HepG2 (cell line): Measurements from ENCODE around the gene TARBP2. TPM values are rescaled to one million over a fixed set of nuclear protein-coding genes. Genes with fewer than 3 reads are reported as not detected.
A peak's percentile ranks its signal among the peaks of the same experiment; 100 is the strongest.

Experiments
- CHD4 ChIP-seq: fragments of 200-600 bp; sonication (generic); IDR thresholded peaks from 2 replicates; pipeline ENCODE4 v1.7.0; 2017; ENCODE audit warnings: mild to moderate bottlenecking, low read length, borderline replicate concordance
- DPF2 ChIP-seq: sonication (generic); formaldehyde crosslinking; IDR thresholded peaks from 2 replicates; pipeline ENCODE4 v1.4.0; 2020; ENCODE audit warnings: mild to moderate bottlenecking, low read depth, missing genetic modification reagents, borderline replicate concordance
- FOSL2 ChIP-seq: sonication (generic); formaldehyde crosslinking; IDR thresholded peaks from 2 replicates; pipeline ENCODE4 v1.4.0; 2020; ENCODE audit warnings: missing genetic modification reagents
- FOXP1 ChIP-seq, 2 experiments: fragments of 450-650 bp in 1 of 2; IDR thresholded peaks; 2 replicates each; pipeline ENCODE4 v1.6.1; 2017 to 2018; ENCODE audit warnings: antibody characterized with exemption in 1 of 2
- HDAC6 ChIP-seq: fragments of 200-600 bp; sonication (generic); IDR thresholded peaks from 2 replicates; pipeline ENCODE4 v1.7.0; 2017; ENCODE audit warnings: mild to moderate bottlenecking, antibody characterized with exemption, low read length, low read depth
- HIVEP1 ChIP-seq: sonication (generic); formaldehyde crosslinking; IDR thresholded peaks from 2 replicates; pipeline ENCODE4 v1.4.0; 2020; ENCODE audit warnings: mild to moderate bottlenecking, missing genetic modification reagents
- IRF9 ChIP-seq: sonication (generic); formaldehyde crosslinking; IDR thresholded peaks from 2 replicates; pipeline ENCODE4 v1.8.0; 2022; ENCODE audit warnings: missing genetic modification reagents, mild to moderate bottlenecking, borderline replicate concordance
- KDM4B ChIP-seq: sonication (generic); formaldehyde crosslinking; IDR thresholded peaks from 2 replicates; pipeline ENCODE4 v1.4.0; 2020; ENCODE audit warnings: missing genetic modification reagents
- RNF2 ChIP-seq: fragments of 450-650 bp; conservative IDR thresholded peaks from 2 replicates; pipeline ENCODE4 v1.6.1; 2016; ENCODE audit warnings: low read depth
- SP5 ChIP-seq: IDR thresholded peaks from 2 replicates; pipeline ENCODE4 v1.6.1; 2016; ENCODE audit warnings: low read depth, borderline replicate concordance
- ZMYM2 ChIP-seq: sonication (generic); formaldehyde crosslinking; IDR thresholded peaks from 2 replicates; pipeline ENCODE4 v1.8.0; 2022; ENCODE audit warnings: mild to moderate bottlenecking, missing genetic modification reagents
- ZMYM4 ChIP-seq: sonication (generic); formaldehyde crosslinking; IDR thresholded peaks from 2 replicates; pipeline ENCODE4 v1.8.1; 2023; ENCODE audit warnings: mild to moderate bottlenecking, missing genetic modification reagents
- ZNF274 ChIP-seq: sonication (generic); formaldehyde crosslinking; IDR thresholded peaks from 2 replicates; pipeline ENCODE4 v1.5.1; 2020; ENCODE audit warnings: mild to moderate bottlenecking, missing genetic modification reagents
- ZNF30 ChIP-seq: sonication (generic); formaldehyde crosslinking; IDR thresholded peaks from 2 replicates; pipeline ENCODE4 v1.5.0; 2020; ENCODE audit warnings: mild to moderate bottlenecking, missing genetic modification reagents
- ZNF335 ChIP-seq: sonication (generic); formaldehyde crosslinking; IDR thresholded peaks from 2 replicates; pipeline ENCODE4 v1.4.0; 2020; ENCODE audit warnings: missing genetic modification reagents
- ZNF572 ChIP-seq: sonication (generic); formaldehyde crosslinking; IDR thresholded peaks from 2 replicates; pipeline ENCODE4 v1.5.1; 2020; ENCODE audit warnings: mild to moderate bottlenecking, missing genetic modification reagents
- ZNF605 ChIP-seq: sonication (generic); formaldehyde crosslinking; IDR thresholded peaks from 2 replicates; pipeline ENCODE4 v1.8.0; 2022; ENCODE audit warnings: mild to moderate bottlenecking, missing genetic modification reagents
- polyA plus RNA-seq, 8 experiments: library from polyadenylated mRNA; depleted of rRNA in 3 of 8; stranded (reverse) in 7 of 8; unstranded in 1 of 8; fragments of >200 nt; fragmentation: Illumina TruSeq in 4 of 8; extraction: Trizol in 4 of 8; gene quantifications; 2 replicates each; pipeline versions ENCODE4 v1.2.1 to v1.2.3, GENCODE V29; 2011 to 2016; ENCODE audit warnings: low read depth in 4 of 8, missing spikeins in 1 of 8, mixed read lengths in 1 of 8; ENCODE audit not compliant: insufficient read depth in 1 of 8
- total RNA-seq, 5 experiments: library from RNA; depleted of rRNA; stranded (reverse); fragments of >200 nt; fragmentation: Illumina TruSeq; extraction: Trizol; gene quantifications; 2 replicates each; pipeline ENCODE4 v1.2.3, GENCODE V29; 2016; ENCODE audit warnings: low read depth in 1 of 5
- TF ChIP-seq, protein P1 (sequence below): sonication (generic); formaldehyde crosslinking; IDR thresholded peaks from 2 replicates; pipeline ENCODE4 v1.8.1; 2023; ENCODE audit warnings: missing genetic modification reagents, inconsistent platforms, borderline replicate concordance
- TF ChIP-seq, protein P2 (sequence below): IDR thresholded peaks from 2 replicates; pipeline ENCODE4 v1.6.1; 2016; ENCODE audit warnings: mild to moderate bottlenecking
- TF ChIP-seq, protein P3 (sequence below): sonication (generic); formaldehyde crosslinking; IDR thresholded peaks from 2 replicates; pipeline ENCODE4 v1.4.0; 2020; ENCODE audit warnings: mild to moderate bottlenecking, low read depth, missing genetic modification reagents
- TF ChIP-seq, protein P4 (sequence below): sonication (generic); formaldehyde crosslinking; IDR thresholded peaks from 2 replicates; pipeline ENCODE4 v1.4.0; 2020; ENCODE audit warnings: missing genetic modification reagents, borderline replicate concordance
- TF ChIP-seq, protein P5 (sequence below): sonication (generic); formaldehyde crosslinking; conservative IDR thresholded peaks from 2 replicates; pipeline ENCODE4 v1.5.0; 2020; ENCODE audit warnings: missing genetic modification reagents

Gene TARBP2
- total and polyA plus RNA-seq, 2 of the 13 experiments (the other 11 are each of a cell fraction or from before 2014, with no cell fraction given): 47.0 to 55.5 TPM

DNA sequence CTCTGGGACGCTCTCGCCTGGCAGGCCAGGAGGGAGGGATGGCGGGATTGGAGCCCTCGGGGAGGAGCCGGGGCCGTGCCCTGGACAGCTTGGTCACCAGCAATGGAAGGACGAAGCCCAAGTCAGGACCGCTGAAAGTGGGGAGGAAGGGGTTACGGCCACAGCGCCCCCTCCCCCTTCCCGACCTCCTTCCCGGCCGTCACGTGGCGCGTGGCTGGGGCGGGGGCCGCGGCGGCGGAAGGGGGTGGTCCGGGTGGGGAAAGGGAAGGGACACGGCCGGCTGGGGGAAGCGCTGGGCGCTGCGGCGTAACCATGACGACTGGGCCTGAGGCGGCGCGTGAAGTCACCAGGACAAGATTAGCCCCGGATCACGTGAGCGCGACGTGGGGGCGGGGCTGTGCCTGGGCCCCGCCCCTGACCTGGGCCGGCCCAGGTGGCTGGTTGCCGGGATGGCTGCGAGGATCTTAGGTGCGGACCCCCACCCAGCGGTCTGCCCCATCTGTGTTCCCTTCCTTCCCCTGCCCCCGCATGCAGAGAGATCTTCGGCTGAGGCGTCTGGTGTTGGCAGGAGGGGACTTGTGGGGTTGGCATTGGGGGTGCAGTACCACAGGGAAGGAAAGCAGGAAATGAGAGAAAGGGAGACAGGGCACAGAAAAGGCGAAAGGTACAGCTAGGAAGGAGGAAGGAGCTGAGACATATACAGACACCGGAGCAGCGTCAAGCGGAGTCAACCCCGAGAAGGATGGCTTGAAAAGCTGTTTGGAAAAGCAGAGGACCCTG is 8.1 kb upstream of the TARBP2 start (continued):
- TF ChIP-seq HDAC6: no peak
- TF ChIP-seq ZNF605: 0 out of 2 replicates have a peak, but pooled peaks have one; percentile 39
- no peak for TF ChIP-seq CHD4
- no peak for TF ChIP-seq HIVEP1 (CRISPR knock-in tag)
- TF ChIP-seq KDM4B (CRISPR knock-in tag): no peak
- TF ChIP-seq, protein P1, sequence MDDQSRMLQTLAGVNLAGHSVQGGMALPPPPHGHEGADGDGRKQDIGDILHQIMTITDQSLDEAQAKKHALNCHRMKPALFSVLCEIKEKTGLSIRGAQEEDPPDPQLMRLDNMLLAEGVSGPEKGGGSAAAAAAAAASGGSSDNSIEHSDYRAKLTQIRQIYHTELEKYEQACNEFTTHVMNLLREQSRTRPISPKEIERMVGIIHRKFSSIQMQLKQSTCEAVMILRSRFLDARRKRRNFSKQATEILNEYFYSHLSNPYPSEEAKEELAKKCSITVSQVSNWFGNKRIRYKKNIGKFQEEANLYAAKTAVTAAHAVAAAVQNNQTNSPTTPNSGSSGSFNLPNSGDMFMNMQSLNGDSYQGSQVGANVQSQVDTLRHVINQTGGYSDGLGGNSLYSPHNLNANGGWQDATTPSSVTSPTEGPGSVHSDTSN (CRISPR knock-in tag): no peak
- TF ChIP-seq SP5 (CRISPR knock-in tag): peak; percentile 29; the same call in 1 of the 2 replicates
- TF ChIP-seq, protein P2, sequence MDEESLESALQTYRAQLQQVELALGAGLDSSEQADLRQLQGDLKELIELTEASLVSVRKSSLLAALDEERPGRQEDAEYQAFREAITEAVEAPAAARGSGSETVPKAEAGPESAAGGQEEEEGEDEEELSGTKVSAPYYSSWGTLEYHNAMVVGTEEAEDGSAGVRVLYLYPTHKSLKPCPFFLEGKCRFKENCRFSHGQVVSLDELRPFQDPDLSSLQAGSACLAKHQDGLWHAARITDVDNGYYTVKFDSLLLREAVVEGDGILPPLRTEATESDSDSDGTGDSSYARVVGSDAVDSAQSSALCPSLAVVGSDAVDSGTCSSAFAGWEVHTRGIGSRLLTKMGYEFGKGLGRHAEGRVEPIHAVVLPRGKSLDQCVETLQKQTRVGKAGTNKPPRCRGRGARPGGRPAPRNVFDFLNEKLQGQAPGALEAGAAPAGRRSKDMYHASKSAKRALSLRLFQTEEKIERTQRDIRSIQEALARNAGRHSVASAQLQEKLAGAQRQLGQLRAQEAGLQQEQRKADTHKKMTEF: no peak
- no peak for TF ChIP-seq ZNF274
- no peak for TF ChIP-seq RNF2
- no peak; the same call in 1 of the 2 replicates for TF ChIP-seq ZNF572
- TF ChIP-seq FOSL2 (CRISPR knock-in tag): no peak
- TF ChIP-seq, protein P3, sequence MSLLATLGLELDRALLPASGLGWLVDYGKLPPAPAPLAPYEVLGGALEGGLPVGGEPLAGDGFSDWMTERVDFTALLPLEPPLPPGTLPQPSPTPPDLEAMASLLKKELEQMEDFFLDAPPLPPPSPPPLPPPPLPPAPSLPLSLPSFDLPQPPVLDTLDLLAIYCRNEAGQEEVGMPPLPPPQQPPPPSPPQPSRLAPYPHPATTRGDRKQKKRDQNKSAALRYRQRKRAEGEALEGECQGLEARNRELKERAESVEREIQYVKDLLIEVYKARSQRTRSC (CRISPR knock-in tag): no peak
- no peak for TF ChIP-seq ZNF30 (CRISPR knock-in tag)
- no peak for TF ChIP-seq ZMYM2 (CRISPR knock-in tag)
- no peak for TF ChIP-seq IRF9 (CRISPR knock-in tag)
- TF ChIP-seq, protein P4, sequence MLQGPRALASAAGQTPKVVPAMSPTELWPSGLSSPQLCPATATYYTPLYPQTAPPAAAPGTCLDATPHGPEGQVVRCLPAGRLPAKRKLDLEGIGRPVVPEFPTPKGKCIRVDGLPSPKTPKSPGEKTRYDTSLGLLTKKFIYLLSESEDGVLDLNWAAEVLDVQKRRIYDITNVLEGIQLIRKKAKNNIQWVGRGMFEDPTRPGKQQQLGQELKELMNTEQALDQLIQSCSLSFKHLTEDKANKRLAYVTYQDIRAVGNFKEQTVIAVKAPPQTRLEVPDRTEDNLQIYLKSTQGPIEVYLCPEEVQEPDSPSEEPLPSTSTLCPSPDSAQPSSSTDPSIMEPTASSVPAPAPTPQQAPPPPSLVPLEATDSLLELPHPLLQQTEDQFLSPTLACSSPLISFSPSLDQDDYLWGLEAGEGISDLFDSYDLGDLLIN (CRISPR knock-in tag): no peak
- no peak for TF ChIP-seq DPF2
- TF ChIP-seq FOXP1 (IDR thresholded peaks at IDR 0.05): no peak
- TF ChIP-seq FOXP1 (CRISPR knock-in tag; IDR thresholded peaks at IDR 0.05): no peak
- 0 out of 2 replicates have a peak, but pooled peaks have one; percentile 31 for TF ChIP-seq ZMYM4 (CRISPR knock-in tag)
- TF ChIP-seq ZNF335: no peak
- TF ChIP-seq, protein P5, sequence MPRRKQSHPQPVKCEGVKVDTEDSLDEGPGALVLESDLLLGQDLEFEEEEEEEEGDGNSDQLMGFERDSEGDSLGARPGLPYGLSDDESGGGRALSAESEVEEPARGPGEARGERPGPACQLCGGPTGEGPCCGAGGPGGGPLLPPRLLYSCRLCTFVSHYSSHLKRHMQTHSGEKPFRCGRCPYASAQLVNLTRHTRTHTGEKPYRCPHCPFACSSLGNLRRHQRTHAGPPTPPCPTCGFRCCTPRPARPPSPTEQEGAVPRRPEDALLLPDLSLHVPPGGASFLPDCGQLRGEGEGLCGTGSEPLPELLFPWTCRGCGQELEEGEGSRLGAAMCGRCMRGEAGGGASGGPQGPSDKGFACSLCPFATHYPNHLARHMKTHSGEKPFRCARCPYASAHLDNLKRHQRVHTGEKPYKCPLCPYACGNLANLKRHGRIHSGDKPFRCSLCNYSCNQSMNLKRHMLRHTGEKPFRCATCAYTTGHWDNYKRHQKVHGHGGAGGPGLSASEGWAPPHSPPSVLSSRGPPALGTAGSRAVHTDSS (CRISPR knock-in tag): no peak
